Measurements from ENCODE around the gene NPHP4. TPM values are rescaled to one million over a fixed set of nuclear protein-coding genes. Genes with fewer than 3 reads are reported as not detected.

Gene NPHP4
- total and polyA plus RNA-seq, 9 of the 15 experiments (the other 6 are each of a cell fraction or from before 2014, with no cell fraction given), result 0.52 to 26.2 (median 6.7) TPM

DNA sequence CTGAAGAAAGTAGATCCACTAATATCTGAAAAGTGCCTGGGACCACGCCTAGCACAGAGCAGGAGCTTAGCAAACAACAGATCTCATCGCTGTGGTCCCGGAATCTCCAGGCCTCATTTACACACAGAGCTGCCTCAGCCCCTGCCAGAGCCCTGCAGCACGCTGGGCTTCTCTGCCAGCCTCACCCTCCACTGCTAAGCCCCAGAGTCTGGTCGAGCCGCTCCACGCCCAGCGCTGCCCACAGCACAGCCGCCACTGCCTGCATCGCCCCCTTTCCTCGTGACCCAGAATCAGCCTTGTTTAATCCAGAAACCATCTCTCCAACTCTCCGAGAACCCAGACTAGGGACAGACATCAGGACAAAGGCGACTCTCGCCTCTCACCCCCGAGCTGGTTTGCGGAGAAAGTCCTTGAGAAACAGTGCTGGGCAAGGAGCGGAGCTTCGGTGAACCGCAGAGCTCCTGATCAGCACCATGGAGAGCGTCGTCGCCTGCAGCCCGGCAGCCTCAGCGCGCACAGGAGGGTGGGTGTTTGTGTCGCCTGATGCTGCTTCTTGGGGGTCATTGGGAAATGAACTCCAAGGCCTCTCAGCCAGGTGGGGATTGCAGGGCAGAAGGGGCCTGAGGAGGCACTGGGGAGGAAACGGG, 145.1 kb downstream of the NPHP4 start (continued):
- TF ChIP-seq, protein P1, sequence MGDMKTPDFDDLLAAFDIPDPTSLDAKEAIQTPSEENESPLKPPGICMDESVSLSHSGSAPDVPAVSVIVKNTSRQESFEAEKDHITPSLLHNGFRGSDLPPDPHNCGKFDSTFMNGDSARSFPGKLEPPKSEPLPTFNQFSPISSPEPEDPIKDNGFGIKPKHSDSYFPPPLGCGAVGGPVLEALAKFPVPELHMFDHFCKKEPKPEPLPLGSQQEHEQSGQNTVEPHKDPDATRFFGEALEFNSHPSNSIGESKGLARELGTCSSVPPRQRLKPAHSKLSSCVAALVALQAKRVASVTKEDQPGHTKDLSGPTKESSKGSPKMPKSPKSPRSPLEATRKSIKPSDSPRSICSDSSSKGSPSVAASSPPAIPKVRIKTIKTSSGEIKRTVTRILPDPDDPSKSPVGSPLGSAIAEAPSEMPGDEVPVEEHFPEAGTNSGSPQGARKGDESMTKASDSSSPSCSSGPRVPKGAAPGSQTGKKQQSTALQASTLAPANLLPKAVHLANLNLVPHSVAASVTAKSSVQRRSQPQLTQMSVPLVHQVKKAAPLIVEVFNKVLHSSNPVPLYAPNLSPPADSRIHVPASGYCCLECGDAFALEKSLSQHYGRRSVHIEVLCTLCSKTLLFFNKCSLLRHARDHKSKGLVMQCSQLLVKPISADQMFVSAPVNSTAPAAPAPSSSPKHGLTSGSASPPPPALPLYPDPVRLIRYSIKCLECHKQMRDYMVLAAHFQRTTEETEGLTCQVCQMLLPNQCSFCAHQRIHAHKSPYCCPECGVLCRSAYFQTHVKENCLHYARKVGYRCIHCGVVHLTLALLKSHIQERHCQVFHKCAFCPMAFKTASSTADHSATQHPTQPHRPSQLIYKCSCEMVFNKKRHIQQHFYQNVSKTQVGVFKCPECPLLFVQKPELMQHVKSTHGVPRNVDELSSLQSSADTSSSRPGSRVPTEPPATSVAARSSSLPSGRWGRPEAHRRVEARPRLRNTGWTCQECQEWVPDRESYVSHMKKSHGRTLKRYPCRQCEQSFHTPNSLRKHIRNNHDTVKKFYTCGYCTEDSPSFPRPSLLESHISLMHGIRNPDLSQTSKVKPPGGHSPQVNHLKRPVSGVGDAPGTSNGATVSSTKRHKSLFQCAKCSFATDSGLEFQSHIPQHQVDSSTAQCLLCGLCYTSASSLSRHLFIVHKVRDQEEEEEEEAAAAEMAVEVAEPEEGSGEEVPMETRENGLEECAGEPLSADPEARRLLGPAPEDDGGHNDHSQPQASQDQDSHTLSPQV (IDR thresholded peaks at IDR 0.05), result no peak
- TF ChIP-seq ZBED1 (IDR thresholded peaks at IDR 0.05) (no peak), CREB1 (IDR thresholded peaks at IDR 0.05) (no peak), CREB1 (CRISPR knock-in tag; IDR thresholded peaks at IDR 0.05) (no peak), LCOR (CRISPR knock-in tag; IDR thresholded peaks at IDR 0.05) (no peak), ZBTB12 (CRISPR knock-in tag; IDR thresholded peaks at IDR 0.05) (no peak), PATZ1 (CRISPR knock-in tag; IDR thresholded peaks at IDR 0.05; ENCODE audit: borderline replicate concordance) (no peak), DIDO1 (tag; IDR thresholded peaks at IDR 0.05; ENCODE audit: low read depth) (no peak), RUNX1 (IDR thresholded peaks at IDR 0.05; ENCODE audit: low read depth) (no peak), NFRKB (IDR thresholded peaks at IDR 0.05; ENCODE audit: low read depth) (no peak), CEBPB (tag; IDR thresholded peaks at IDR 0.05) (no peak), FOXK1 (CRISPR knock-in tag; IDR thresholded peaks at IDR 0.05; ENCODE audit: borderline replicate concordance) (0 out of 2 replicates have a peak, but pooled peaks have one; percentile 39), HNRNPL (IDR thresholded peaks at IDR 0.05; ENCODE audit: low read depth, low read length) (no peak), ZNF23 (CRISPR knock-in tag; IDR thresholded peaks at IDR 0.05) (no peak), SRSF9 (IDR thresholded peaks at IDR 0.05; ENCODE audit: borderline replicate concordance, low read depth, low read length) (no peak), POLR2B (IDR thresholded peaks at IDR 0.05; ENCODE audit: low read depth, partially characterized antibody) (no peak), TCF15 (CRISPR knock-in tag; IDR thresholded peaks at IDR 0.05) (no peak), ZNF512 (tag; IDR thresholded peaks at IDR 0.05) (no peak), ETV6 (IDR thresholded peaks at IDR 0.05; ENCODE audit: borderline replicate concordance in 1 of 2, low read depth in 2 of 2, low read length in 1 of 2) (no peak), ETV6 (CRISPR knock-in tag; IDR thresholded peaks at IDR 0.05; ENCODE audit: borderline replicate concordance) (peak; percentile 75; the same call in 1 of the 2 replicates)
